ENCODE measurements around the gene CELA2A.
"Not testable (repeated sequence)": the region's sequence is repeated elsewhere in the genome, so short reads cannot be mapped to it uniquely, and the experiment has no call there.

Gene CELA2A

DNA sequence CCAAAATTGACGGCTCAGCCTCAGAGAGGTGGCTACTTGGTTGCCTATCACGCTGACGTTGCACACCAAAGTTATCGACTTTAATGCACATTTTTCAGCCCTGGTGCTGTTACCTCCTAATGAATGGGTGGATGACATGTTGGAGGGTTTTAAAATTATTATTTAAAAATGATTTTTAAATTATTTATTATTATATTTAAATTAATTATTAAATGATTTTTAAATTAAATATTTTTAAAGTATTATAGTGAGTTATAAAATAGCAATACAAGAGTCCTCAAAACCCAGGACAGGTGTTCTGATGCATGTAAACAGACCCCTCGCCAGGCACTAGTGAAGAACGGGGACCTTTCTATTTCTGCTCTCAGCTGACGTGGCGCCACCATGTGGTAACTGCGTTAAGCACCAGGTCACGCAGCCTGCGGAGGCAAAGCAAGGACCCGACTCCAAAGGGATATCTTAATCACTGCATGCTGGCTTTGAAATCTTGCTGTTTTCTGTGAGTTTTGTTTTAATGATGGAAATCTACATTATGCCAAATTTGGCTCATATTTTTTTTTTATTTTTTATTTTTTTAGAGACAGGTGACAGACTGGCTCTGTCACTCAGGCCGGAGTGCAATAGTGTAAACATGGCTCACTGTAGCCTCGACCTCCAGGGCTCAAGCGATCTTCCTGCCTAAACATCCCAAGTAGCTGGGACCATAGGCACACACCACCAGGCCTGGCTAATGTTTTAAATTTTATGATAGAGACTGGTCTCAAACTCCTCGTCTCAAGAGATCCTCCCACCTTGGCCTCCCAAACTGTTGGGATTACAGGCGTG lies 44.9 kb downstream of the CELA2A start:
- DNase-seq (ENCODE audit: low spot score), result peak; percentile 43

DNA sequence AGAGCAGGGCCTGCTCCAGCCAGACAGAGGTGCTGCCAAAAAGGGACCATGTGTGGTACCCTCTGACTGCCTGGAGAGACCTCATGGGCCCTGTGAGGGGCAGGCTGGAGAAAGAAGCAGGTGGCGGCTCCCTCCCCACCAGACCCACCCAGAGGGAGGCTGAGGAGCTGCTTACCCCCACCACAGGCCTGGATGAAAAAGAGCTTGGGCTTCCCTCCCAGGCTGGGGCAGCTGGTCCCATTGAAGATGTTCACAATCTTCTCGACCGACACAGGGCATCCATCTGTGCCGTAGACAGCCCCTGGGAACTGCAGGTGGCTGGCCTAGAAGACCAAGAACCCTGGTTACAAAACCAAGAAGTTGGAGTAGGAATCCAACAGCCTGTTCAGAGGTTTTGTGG lies 47.9 kb downstream of the CELA2A start:
- DNase-seq (ENCODE audit: low spot score), result no peak

DNA sequence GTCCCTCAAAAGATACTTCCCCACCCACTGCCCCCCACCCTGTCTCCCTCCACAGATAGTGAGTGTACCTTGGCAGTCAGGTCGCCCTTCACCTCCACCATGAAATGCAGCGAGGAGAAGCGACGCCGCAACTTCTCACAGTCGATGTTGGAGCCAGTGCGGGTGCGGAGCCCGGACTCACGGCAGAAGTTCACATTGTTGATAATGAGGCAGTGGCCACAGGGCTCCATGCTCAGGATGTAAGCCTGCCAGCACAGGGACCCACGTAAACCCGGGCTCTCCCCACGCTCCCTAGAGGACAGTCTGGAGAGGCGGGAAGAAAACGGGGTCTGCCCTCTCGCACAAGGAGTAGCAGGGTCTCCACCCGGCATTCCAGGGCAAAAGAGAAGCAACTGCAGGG lies 50.3 kb downstream of the CELA2A start:
- no peak for DNase-seq (ENCODE audit: low spot score)

DNA sequence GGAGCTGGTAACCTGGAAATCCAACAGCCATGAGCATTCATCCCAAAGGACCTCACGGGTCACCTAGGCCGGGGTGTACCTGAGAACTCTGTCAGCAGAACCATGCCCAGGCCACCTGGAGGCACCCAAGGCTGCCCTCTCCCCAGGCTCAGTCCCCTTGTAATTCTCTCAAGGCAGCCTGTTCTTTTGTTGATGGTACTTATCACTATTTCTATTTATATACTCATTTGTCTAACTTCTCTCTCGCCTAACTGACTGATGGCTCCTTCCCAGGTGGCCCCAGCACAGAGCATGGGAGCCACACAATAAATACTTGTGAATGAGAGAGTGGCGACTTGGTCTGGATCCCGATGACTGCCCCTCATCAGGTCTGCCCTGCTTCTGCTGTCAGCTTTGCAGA lies 50.7 kb downstream of the CELA2A start:
- DNase-seq (ENCODE audit: low spot score), result no peak

DNA sequence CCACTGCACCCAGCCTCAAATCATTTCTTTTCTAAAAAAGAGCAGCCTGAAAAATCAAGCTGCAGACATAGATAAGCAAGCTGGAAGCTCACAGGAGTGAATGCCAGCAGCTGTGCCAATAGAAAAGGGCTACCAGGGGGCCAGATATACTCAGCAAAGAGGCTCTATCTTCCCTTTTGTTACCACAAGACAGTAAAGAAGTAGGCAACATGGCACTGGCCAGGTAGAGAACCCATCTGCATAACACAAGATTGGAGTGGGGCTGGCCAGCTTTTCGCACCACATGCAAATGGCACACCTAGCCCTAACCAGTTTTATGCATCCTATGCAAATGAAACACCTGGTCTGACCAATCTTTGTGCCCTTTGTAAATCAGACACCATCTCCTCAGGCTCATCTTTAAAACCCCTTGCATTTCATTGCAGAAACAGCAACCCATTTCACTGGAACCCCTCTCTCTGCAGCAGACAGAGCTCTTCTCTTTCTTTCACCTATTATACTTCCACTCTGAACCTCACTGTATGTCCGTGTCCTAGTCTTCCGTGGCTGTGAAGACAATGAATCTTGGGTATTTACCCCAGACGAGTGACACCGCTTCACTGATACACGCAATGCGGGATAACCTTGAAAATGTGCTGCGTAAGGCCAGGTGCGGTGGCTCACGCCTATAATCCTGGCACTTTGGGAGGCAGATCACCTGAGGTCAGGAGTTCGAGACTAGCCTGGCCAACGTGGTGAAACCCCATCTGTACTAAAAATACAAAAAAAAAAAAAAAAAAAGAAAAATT lies 52.4 kb downstream of the CELA2A start:
- DNase-seq (ENCODE audit: low spot score), result no peak

DNA sequence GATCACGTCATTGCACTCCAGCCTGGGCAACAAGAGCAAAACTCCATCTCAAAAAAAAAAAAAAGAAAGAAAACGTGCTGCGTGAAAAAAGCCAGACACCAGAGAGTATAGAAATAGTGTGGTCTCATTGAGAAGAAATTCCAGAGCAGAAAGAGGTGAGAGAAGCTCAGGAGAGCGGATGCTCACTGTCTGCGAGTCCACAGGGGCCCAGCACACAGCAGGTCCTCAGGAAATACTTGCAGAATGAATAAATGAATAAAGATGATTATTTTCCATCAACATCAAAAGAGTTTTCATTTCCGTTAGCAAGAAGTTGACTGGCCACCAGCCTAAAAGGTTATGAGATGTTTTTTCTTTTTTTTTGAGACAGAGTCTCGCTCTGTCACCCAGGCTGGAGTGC lies 53.1 kb downstream of the CELA2A start:
- no peak for DNase-seq (ENCODE audit: low spot score)

DNA sequence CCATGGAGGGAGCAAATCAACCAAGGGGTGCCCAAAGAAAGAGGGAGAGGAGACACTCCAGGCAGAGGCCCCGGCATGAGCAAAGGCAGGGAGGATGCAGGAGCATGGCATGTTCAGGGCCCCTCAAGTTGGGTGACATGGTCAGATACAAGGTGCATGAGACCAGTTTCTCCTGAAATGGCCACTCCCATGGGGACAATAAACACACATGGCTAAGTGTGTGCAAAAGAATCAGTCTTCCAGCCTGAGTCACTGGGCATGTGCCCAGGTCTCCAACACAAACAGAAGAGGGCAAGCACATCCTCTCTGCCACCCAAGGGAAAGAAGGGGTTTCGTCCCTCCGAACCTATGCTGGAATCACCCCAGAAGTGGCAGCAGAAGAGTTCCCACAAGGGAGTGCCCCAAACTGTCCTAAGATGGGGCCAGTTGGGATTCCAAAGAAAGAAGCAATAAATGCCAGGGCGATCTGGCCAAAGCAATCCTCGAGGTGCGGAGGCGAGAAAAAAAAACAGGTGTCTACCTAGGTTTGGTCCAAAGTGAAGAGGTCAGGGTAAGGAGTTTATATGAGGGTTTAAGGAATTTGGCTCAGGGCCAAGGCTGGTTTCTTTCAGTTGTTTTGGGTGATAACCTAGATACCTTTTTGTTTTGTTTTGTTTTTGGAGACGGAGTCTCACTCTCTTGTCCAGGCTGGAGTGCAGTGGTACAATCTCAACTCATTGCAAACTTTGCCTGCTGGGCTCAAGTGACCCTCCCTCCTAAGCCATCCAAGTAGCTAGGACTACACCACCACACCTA lies 54.3 kb downstream of the CELA2A start:
- no peak for DNase-seq (ENCODE audit: low spot score)

DNA sequence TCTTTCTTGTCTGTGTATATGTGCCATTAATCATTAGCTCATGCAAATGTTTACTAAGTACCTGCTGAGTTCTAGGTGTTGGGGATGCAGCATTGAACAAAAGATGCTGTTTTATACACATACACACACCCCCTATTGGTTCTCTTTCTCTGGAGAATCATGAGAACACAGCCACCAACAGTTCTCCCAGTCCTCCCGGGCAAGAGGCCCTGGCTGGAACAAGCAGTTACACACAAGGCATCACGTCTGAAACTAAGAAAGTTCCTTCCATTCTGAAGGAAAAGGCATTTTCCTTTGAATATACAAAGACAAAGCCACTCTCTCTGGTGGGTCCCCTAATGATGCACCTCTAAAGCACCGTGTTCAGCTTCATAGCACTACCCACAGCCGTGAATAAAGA lies 56.7 kb downstream of the CELA2A start:
- DNase-seq (ENCODE audit: low spot score), result no peak

DNA sequence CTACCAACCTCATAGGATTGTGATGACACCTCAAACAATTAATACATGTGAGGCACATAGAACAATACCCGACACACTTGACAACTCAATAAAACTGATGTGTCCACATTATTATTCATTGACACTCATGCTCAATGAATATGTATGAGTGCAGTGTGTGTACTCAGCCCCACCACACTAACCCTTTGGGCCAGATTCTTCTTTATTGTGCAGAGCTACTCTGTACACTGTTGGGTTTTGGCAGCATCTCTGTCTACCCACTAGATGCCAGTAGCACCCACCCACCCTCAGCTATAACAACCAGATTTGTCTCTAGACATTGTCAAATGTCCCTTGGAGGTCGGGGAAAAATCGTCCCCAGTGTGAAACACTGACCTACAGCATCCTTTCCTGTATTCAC lies 57.4 kb downstream of the CELA2A start:
- DNase-seq (ENCODE audit: low spot score), result no peak

DNA sequence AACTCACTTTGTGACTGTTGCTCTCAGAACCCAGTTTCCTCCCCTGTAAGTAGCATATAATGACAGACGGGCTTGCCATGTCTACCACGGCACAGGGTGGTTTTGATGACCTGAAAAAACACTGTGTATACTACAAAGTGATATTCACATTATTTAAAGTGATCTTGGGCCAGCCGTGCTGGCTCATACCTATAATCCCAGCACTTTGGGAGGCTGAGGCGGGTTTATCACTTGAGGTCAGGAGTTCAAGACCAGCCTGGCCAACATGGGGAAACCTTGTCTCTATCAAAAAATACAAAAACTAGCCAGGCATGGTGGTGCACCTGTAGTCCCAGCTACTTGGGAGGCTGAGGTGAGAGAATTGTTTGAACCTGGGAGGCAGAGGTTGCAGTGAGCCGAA lies 58.0 kb downstream of the CELA2A start:
- not testable (repeated sequence) for DNase-seq (ENCODE audit: low spot score)

DNA sequence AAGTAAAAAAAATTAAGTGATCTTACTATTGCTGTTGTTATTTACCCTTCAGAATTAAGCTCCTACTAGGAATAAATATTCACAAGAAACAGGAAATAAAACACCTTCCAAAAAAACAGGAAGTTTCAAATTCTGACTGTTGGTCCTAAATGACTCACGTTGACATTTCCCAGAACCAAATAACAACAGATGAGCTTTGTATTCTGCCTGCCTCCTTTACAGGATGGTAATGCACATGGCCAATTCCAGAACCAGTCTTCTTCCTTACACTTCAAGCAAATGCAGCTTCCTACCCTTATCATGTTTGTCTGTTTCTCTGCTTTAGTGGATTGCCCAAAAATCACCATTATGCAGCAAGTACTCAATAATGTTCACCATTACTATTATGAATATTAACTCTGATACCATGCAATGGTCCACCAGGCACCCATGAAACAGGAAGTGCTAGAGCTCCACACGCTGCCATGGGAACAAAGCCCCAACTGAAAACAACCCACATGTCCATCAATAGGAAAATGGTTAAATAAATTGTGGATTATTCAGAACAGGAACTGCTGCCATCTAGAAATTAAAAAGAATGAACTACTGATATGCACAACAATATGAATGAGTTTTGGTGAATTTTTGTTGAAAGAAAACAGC lies 58.6 kb downstream of the CELA2A start:
- DNase-seq (ENCODE audit: low spot score), result no peak

DNA sequence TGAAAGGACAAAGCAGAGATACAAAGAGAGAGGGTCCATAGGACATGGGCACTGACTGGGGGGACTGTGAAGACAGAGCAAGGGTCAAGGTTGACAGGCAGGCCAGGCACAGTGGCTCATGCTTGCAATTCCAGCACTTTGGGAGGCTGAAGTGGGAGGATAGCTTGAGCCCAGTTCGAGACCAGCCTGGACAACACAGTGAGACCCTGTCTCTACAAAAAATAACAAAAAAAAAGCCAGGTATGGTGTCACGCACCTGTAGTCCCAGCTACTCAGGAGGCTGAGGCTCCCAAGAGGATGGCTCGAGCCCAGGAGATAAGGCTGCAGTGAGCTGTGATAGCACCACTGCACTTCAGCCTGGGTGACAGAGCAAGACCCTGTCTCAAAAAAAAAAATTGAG lies 63.1 kb downstream of the CELA2A start:
- no peak for DNase-seq (ENCODE audit: low spot score)

DNA sequence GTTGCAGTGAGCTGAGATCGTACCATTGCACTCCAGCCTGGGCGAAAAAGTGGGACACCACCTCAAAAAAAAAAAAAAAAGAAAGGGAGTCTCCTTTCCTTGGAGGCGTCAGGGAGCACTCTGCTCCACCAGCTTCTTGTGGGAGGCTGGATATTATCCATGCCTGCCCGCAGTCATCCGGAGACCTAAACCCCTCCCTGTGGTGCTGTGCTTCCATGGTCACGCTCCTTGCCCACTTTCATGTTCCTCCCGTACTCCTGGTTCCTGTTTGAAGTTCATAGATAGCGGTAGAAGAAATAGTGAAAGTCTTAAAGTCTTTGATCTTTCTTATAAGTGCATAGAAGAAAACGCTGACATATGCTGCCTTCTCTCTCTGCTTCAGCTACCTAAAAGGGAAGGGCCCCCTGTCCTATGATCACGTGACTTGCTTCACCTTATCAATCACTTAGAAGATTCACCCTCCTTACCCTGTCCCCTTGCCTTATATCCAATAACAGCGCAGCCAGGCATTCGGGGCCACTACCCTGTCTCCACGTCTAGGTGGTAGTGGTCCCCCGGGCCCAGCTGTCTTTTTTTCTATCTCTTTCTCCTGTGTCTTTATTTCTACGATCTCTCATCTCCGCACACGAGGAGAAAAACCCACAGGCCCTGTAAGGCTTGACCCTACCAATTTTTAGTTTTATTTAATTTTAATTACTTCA lies 64.8 kb downstream of the CELA2A start:
- DNase-seq (ENCODE audit: low spot score), result not testable (repeated sequence)

All from SW480 (cell line).